WTC11 (cell line): ENCODE results near the gene MAML2. TPM values are rescaled to one million over a fixed set of nuclear protein-coding genes. Genes with fewer than 3 reads are reported as not detected.

ENCODE experiments used
- ATAC-seq: fragments of 200-7000 bp; cut with Tn5 transposase; 2 replicates; pipeline ENCODE4 v1.10.0; 2021; ENCODE audit warnings: mild to moderate bottlenecking, moderate library complexity
- CTCF ChIA-PET: fragments of 300-600 bp; sonication (Branson Sonifier 250); formaldehyde crosslinking; loops from one replicate; lab custom pipeline; 2021; ENCODE audit warnings: antibody characterized with exemption; lab: Charles Lee
- POLR2A ChIA-PET: fragments of 350-600 bp; sonication (Branson Sonifier 250); formaldehyde crosslinking; loops from one replicate; lab custom pipeline; 2021; ENCODE audit warnings: antibody characterized with exemption; lab: Charles Lee
- DNase-seq: peaks from one replicate; pipeline ENCODE4 v3.0.0; 2021; ENCODE audit warnings: low spot score
- H3K27ac Mint-ChIP-seq: 2 replicates; pipeline ENCODE4 v1.8.0; 2021; ENCODE audit warnings: mixed read lengths
- H3K27me3 Mint-ChIP-seq: 2 replicates; pipeline ENCODE4 v1.8.0; 2021; ENCODE audit warnings: low read depth, mild to moderate bottlenecking, moderate library complexity, mixed read lengths
- H3K36me3 Mint-ChIP-seq: 2 replicates; pipeline ENCODE4 v1.8.0; 2021; ENCODE audit warnings: mixed read lengths
- H3K4me1 Mint-ChIP-seq: 2 replicates; pipeline ENCODE4 v1.8.0; 2022; ENCODE audit warnings: mixed read lengths
- H3K4me3 Mint-ChIP-seq: 2 replicates; pipeline ENCODE4 v1.8.0; 2021; ENCODE audit warnings: mild to moderate bottlenecking, moderate library complexity, mixed read lengths
- H3K9me3 Mint-ChIP-seq: 2 replicates; pipeline ENCODE4 v1.8.0; 2021; ENCODE audit warnings: mixed read lengths
- FOXP1 ChIP-seq: sonication (generic); formaldehyde crosslinking; IDR thresholded peaks from 2 replicates; pipeline ENCODE4 v1.8.0; 2022; ENCODE audit warnings: missing genetic modification reagents, mild to moderate bottlenecking, moderate library complexity, borderline replicate concordance
- GRHL2 ChIP-seq: fragments of 250-450 bp; sonication (Bioruptor Pico); IDR thresholded peaks from 2 replicates; pipeline ENCODE4 v1.8.0; 2022; ENCODE audit warnings: mild to moderate bottlenecking, moderate library complexity; ENCODE audit not compliant: insufficient replicate concordance, severe bottlenecking
- GTF2I ChIP-seq: fragments of 250-450 bp; sonication (Bioruptor Pico); conservative IDR thresholded peaks from 2 replicates; pipeline ENCODE4 v1.4.0; 2021; ENCODE audit warnings: mild to moderate bottlenecking
- JAZF1 ChIP-seq: fragments of 250-450 bp; sonication (Bioruptor Pico); IDR thresholded peaks from 2 replicates; pipeline ENCODE4 v1.9.0; 2021; ENCODE audit warnings: moderate library complexity, mild to moderate bottlenecking, inconsistent platforms
- MXD4 ChIP-seq: fragments of 250-450 bp; sonication (Bioruptor Pico); IDR thresholded peaks from 2 replicates; pipeline ENCODE4 v1.8.0; 2021; ENCODE audit warnings: mild to moderate bottlenecking, moderate library complexity, borderline replicate concordance
- NFE2L1 ChIP-seq: sonication (generic); formaldehyde crosslinking; IDR thresholded peaks from 2 replicates; pipeline ENCODE4 v1.8.1; 2023; ENCODE audit warnings: missing genetic modification reagents
- NR1H2 ChIP-seq: sonication (generic); formaldehyde crosslinking; IDR thresholded peaks from 2 replicates; pipeline ENCODE4 v1.9.0; 2021; ENCODE audit warnings: mild to moderate bottlenecking, moderate library complexity, missing genetic modification reagents
- RELA ChIP-seq: sonication (generic); formaldehyde crosslinking; IDR thresholded peaks from 2 replicates; pipeline ENCODE4 v1.8.1; 2022; ENCODE audit warnings: missing genetic modification reagents, mild to moderate bottlenecking, borderline replicate concordance
- RORB ChIP-seq: fragments of 250-450 bp; sonication (Bioruptor Pico); IDR thresholded peaks from 2 replicates; pipeline ENCODE4 v1.9.0; 2021; ENCODE audit warnings: mild to moderate bottlenecking
- TCF7 ChIP-seq: sonication (generic); formaldehyde crosslinking; IDR thresholded peaks from 2 replicates; pipeline ENCODE4 v1.8.0; 2022; ENCODE audit warnings: mild to moderate bottlenecking, low read depth, missing genetic modification reagents, moderate library complexity
- TP53 ChIP-seq: sonication (generic); formaldehyde crosslinking; IDR thresholded peaks from 2 replicates; pipeline ENCODE4 v1.8.1; 2023; ENCODE audit warnings: mild to moderate bottlenecking, missing genetic modification reagents
- ZNF138 ChIP-seq: sonication (generic); formaldehyde crosslinking; conservative IDR thresholded peaks from 2 replicates; pipeline ENCODE4 v1.8.1; 2022; ENCODE audit warnings: mild to moderate bottlenecking, moderate library complexity, missing genetic modification reagents
- total RNA-seq: library from RNA; stranded (reverse); gene quantifications from 3 replicates; pipeline ENCODE4 v1.2.3, GENCODE V29; 2021
- TF ChIP-seq, protein P1 (sequence below): sonication (generic); formaldehyde crosslinking; IDR thresholded peaks from 2 replicates; pipeline ENCODE4 v1.8.1; 2022; ENCODE audit warnings: mild to moderate bottlenecking, moderate library complexity, missing genetic modification reagents
- TF ChIP-seq, protein P2 (sequence below): sonication (generic); formaldehyde crosslinking; IDR thresholded peaks from 2 replicates; pipeline ENCODE4 v1.8.1; 2023; ENCODE audit warnings: mild to moderate bottlenecking, missing genetic modification reagents
- TF ChIP-seq, protein P3 (sequence below): fragments of 250-450 bp; sonication (Bioruptor Pico); conservative IDR thresholded peaks from 2 replicates; pipeline ENCODE4 v1.9.0; 2021; ENCODE audit warnings: mild to moderate bottlenecking
- TF ChIP-seq, protein P4 (sequence below): fragments of 250-450 bp; sonication (Bioruptor Pico); IDR thresholded peaks from 2 replicates; pipeline ENCODE4 v2.1.2; 2022; ENCODE audit warnings: mild to moderate bottlenecking, moderate library complexity
- TF ChIP-seq, protein P5 (sequence below): sonication (generic); formaldehyde crosslinking; IDR thresholded peaks from 2 replicates; pipeline ENCODE4 v1.8.0; 2022; ENCODE audit warnings: mild to moderate bottlenecking, missing genetic modification reagents
- TF ChIP-seq, protein P6 (sequence below): sonication (generic); formaldehyde crosslinking; conservative IDR thresholded peaks from 2 replicates; pipeline ENCODE4 v1.8.1; 2023; ENCODE audit warnings: mild to moderate bottlenecking, low read depth, missing genetic modification reagents, moderate library complexity
- TF ChIP-seq, protein P7 (sequence below): sonication (generic); formaldehyde crosslinking; IDR thresholded peaks from 2 replicates; pipeline ENCODE4 v1.8.1; 2023; ENCODE audit warnings: mild to moderate bottlenecking, missing genetic modification reagents, moderate library complexity

MAML2 gene
- total RNA-seq, 1 experiment from 2014 or later = 8.1 TPM

DNA sequence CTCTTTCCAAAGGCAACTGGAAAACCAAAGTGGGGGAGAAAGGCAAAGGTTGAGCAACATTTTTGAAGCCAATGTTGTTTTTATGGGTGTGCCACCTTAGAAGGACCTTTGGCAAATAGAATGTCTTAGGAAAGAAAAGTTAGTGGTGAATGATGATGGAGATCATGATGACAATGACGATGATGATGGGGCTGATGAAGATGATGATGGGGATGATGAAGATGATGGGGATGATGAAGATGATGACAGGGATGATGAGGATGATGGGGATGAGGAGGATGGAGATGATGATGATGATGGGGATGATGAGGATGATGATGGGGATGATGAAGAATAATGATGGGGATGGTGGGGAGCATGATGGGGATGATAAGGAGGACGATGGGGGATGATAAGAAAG is 340.7 kb downstream of the MAML2 start:
- no peak for TF ChIP-seq RELA
- TF ChIP-seq, protein P1, sequence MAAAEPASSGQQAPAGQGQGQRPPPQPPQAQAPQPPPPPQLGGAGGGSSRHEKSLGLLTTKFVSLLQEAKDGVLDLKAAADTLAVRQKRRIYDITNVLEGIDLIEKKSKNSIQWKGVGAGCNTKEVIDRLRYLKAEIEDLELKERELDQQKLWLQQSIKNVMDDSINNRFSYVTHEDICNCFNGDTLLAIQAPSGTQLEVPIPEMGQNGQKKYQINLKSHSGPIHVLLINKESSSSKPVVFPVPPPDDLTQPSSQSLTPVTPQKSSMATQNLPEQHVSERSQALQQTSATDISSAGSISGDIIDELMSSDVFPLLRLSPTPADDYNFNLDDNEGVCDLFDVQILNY (CRISPR knock-in tag) = no peak
- TF ChIP-seq JAZF1 = no peak
- no peak for TF ChIP-seq GTF2I (CRISPR knock-in tag)
- TF ChIP-seq, protein P2, sequence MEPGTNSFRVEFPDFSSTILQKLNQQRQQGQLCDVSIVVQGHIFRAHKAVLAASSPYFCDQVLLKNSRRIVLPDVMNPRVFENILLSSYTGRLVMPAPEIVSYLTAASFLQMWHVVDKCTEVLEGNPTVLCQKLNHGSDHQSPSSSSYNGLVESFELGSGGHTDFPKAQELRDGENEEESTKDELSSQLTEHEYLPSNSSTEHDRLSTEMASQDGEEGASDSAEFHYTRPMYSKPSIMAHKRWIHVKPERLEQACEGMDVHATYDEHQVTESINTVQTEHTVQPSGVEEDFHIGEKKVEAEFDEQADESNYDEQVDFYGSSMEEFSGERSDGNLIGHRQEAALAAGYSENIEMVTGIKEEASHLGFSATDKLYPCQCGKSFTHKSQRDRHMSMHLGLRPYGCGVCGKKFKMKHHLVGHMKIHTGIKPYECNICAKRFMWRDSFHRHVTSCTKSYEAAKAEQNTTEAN (CRISPR knock-in tag) = no peak
- no peak for TF ChIP-seq GRHL2 (CRISPR knock-in tag)
- no peak for TF ChIP-seq TP53 (CRISPR knock-in tag)
- TF ChIP-seq, protein P3, sequence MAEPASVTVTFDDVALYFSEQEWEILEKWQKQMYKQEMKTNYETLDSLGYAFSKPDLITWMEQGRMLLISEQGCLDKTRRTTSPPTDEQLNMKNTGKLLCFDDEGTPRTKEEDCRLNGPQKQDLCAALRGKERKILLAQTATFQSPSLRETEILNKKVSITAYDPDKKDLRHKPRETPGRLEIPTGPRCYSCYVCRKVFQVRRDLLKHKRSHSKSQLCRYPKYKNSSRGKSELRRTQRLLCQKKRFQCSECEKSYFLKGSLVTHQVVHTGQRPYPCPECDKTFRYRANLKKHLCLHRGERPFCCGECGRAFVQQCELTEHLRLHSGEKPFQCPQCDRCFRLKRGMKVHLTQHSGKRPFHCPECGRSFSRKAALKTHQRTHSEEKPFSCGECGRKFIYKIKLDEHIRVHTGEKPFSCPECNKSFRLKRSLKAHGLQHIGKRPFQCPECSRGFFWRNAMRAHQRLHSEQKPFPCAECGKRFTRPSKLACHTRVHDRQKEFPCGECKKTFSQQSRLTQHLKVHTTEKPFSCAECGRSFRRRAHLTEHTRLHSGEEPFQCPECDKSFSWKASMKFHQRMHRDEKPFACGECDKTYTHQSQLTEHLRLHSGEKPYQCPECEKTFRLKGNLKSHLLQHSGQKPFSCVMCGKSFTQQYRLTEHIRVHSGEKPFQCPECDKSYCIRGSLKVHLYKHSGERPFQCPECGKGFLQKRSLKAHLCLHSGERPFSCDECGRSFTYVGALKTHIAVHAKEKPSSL (CRISPR knock-in tag) = no peak
- TF ChIP-seq, protein P4, sequence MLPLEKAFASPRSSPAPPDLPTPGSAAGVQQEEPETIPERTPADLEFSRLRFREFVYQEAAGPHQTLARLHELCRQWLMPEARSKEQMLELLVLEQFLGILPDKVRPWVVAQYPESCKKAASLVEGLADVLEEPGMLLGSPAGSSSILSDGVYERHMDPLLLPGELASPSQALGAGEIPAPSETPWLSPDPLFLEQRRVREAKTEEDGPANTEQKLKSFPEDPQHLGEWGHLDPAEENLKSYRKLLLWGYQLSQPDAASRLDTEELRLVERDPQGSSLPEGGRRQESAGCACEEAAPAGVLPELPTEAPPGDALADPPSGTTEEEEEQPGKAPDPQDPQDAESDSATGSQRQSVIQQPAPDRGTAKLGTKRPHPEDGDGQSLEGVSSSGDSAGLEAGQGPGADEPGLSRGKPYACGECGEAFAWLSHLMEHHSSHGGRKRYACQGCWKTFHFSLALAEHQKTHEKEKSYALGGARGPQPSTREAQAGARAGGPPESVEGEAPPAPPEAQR (CRISPR knock-in tag) = no peak
- TF ChIP-seq, protein P5, sequence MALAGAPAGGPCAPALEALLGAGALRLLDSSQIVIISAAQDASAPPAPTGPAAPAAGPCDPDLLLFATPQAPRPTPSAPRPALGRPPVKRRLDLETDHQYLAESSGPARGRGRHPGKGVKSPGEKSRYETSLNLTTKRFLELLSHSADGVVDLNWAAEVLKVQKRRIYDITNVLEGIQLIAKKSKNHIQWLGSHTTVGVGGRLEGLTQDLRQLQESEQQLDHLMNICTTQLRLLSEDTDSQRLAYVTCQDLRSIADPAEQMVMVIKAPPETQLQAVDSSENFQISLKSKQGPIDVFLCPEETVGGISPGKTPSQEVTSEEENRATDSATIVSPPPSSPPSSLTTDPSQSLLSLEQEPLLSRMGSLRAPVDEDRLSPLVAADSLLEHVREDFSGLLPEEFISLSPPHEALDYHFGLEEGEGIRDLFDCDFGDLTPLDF (CRISPR knock-in tag) = no peak
- no peak for TF ChIP-seq NFE2L1
- no peak for TF ChIP-seq TCF7 (CRISPR knock-in tag)
- TF ChIP-seq, protein P6, sequence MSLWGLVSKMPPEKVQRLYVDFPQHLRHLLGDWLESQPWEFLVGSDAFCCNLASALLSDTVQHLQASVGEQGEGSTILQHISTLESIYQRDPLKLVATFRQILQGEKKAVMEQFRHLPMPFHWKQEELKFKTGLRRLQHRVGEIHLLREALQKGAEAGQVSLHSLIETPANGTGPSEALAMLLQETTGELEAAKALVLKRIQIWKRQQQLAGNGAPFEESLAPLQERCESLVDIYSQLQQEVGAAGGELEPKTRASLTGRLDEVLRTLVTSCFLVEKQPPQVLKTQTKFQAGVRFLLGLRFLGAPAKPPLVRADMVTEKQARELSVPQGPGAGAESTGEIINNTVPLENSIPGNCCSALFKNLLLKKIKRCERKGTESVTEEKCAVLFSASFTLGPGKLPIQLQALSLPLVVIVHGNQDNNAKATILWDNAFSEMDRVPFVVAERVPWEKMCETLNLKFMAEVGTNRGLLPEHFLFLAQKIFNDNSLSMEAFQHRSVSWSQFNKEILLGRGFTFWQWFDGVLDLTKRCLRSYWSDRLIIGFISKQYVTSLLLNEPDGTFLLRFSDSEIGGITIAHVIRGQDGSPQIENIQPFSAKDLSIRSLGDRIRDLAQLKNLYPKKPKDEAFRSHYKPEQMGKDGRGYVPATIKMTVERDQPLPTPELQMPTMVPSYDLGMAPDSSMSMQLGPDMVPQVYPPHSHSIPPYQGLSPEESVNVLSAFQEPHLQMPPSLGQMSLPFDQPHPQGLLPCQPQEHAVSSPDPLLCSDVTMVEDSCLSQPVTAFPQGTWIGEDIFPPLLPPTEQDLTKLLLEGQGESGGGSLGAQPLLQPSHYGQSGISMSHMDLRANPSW = no peak
- TF ChIP-seq ZNF138 (CRISPR knock-in tag) = no peak
- no peak for TF ChIP-seq MXD4 (CRISPR knock-in tag)
- TF ChIP-seq FOXP1 (CRISPR knock-in tag) = no peak
- TF ChIP-seq RORB (CRISPR knock-in tag) = no peak
- TF ChIP-seq, protein P7, sequence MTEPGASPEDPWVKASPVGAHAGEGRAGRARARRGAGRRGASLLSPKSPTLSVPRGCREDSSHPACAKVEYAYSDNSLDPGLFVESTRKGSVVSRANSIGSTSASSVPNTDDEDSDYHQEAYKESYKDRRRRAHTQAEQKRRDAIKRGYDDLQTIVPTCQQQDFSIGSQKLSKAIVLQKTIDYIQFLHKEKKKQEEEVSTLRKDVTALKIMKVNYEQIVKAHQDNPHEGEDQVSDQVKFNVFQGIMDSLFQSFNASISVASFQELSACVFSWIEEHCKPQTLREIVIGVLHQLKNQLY (CRISPR knock-in tag) = no peak
- no peak for TF ChIP-seq NR1H2 (CRISPR knock-in tag)
- CTCF ChIA-PET = interaction anchor here (1.6 kb wide), 1 partner anchor 341 kb away, joined by 5 read pairs; the partner anchor contains the start of gene MAML2
- peaks cover 16% of the 10 kb centered on the region for H3K4me1 Mint-ChIP-seq
- peaks cover 3% of the 10 kb centered on the region; the same call in 1 of the 2 replicates for H3K36me3 Mint-ChIP-seq
- POLR2A ChIA-PET = no interaction called here
- H3K9me3 Mint-ChIP-seq = peaks cover 19% of the 10 kb centered on the region
- H3K4me3 Mint-ChIP-seq = no peak overlapping the region
- H3K27ac Mint-ChIP-seq = no peak overlapping the region
- no peaks in the 10 kb centered on the region for H3K27me3 Mint-ChIP-seq
- DNase-seq (no peak), ATAC-seq (no peak)
